T1000 (cell line): ENCODE data around the gene ETS1.

Source experiments
- DNase-seq: peaks from one replicate; lab custom pipeline; 2025; ENCODE audit warnings: mixed read lengths; lab: John Stamatoyannopoulos, UW

Gene ETS1

DNA sequence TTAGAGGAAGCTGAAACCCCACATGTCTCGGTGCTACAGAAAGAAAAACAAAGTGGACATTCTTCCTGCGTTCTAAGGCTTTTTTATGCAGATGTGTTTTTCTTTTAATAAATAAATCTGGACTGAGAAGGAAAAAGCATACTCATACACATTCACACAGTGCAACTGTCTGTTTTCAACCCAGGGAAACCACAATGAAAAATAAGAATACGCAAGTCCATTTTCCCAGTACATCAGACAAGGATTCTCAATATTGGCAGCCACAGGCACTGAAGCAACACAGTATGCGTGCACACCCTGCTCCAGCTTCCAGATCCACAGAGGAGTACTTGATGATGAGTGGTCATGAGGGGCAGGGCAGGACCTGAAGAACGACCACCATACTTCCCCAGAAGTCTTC lies 86.9 kb downstream of the ETS1 start:
- DNase-seq, result no peak

DNA sequence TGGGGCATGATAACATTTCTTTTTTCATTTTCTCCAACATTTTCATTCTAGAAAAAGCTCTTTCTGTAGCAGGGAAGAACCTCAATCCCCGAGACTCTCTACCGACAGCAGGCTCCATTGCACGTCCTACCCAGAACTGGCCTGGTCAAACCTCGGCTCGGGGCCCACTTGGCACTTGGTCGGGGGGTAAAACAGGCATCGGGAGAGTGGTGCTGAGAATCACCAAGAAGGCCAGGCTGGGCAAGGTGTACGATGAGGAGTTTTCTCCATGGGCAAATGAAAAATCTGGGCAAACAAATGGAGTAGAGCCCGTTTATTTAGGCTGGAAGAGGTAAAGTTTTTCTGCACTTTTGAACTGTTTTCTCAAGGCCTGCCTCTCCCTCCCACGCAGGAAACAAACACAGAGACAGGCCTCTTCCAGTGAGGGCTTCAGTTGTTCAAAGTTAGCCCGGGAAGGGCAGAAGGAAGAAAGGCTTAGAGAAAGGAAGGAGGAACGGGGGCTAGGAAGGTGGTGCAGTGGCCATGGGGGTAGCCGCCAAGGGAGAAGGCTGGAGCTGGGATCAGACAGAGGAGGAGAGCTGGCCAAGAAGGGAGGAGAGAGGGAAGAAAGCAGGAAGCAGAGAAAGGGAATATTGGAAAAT lies 87.6 kb downstream of the ETS1 start:
- DNase-seq, result no peak

DNA sequence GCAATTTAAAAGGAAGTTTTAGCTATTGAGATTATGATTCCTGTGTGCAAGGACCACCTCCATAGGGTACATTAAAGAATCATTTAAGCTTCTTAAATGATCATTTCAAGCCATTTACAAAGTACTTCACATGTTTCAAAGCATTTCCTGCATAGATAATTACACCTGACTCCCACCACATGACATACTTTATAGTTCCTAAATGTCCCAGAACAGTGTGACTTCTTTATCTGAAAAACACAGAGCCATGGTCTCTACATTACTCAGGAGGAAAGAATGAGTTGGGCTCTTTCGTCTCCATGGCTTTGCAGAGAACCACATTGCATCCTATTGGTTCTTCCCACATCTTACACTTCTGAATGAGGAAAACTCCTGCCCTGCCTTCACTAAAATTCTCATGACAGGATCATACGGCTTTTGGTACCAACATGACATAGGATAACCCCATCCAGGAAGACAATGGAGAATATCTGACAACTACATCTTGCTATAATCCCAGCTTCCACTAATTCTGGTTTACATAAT lies 88.6 kb downstream of the ETS1 start:
- no peak for DNase-seq

DNA sequence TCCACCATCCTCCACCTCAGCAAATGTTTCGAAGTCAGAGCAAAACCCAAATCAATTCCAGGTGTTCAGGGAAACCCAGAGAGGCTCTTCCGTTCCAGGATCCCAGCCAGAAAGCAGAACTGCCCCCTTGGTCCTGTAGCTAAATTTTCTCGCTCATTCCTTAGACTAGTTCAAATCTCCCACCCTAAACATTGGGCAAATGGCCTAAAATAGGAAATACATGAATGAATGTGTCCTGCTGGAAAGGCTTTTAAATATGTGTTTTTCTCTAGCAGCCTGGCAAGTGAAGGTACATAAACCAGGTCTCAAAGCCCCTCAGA lies 89.6 kb downstream of the ETS1 start:
- no peak for DNase-seq

DNA sequence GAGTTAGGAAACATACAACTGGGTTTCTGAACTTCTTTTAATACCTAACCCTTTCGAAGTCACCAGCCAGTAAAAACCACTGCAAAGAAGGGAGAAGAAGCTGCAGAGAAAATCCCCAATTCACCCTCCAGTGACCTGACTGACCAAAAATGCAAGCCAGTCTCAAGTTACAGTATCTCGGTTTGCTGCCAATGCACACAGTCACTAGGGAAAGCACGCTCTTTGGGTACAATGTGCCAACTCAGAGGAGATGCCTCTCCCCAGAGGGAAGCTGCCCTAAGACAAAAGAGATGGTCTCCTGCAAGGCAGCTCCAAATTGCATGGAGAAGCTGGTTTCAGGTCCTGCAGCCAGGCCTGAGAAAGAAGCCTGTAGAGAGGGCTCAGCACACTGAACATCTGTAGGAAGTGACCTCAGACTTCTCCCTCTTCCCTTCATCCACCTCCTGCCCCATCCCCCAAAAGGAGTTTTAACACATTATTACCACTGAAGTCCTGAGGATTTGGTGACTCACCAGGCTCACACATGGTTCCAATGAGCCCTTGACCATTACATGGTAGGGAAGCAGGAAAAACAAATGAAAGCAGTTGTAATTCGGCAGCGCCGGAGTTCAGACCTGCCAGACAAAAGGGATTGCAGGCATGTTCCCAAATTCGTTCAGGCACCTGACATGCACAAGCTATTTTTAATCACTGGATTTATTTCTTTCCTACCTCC lies 90.1 kb downstream of the ETS1 start:
- peak; percentile 72 for DNase-seq

DNA sequence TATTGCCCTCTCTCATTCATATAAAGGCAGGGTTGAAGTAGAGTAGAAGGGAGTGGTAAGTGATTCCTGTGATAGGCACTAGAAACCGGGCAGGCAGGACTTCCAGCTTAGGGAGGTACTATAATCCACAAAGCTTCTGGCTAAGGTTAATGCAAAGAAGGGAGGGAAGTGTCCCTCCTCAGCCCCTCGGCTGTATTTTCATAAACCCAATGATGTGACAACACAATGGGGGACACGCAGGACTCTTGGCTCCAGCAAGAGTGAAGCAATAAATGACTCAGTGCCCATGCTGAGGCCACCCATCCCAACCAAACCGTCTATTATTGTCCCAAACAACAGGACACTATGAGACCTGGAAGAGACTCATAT lies 90.7 kb downstream of the ETS1 start:
- DNase-seq, result peak; percentile 43

DNA sequence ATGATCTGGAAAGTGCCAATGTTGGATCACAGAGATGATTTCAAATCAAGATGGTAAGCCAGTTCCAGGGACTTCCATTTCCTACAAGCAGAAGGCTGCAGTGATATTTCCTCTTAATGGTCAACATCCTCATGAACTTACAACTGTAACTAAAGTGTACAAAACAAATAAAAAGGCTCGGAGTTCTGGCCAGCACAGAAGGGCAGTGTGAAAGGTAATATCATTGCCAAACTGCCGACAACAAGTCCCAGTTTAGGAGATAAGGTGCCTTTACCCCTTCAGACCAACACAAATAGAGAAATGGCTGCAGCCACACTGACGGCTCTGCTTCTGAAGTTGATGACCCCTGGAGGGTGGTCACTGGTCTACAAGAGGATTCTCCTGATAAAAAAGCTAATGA lies 91.1 kb downstream of the ETS1 start:
- DNase-seq, result no peak

DNA sequence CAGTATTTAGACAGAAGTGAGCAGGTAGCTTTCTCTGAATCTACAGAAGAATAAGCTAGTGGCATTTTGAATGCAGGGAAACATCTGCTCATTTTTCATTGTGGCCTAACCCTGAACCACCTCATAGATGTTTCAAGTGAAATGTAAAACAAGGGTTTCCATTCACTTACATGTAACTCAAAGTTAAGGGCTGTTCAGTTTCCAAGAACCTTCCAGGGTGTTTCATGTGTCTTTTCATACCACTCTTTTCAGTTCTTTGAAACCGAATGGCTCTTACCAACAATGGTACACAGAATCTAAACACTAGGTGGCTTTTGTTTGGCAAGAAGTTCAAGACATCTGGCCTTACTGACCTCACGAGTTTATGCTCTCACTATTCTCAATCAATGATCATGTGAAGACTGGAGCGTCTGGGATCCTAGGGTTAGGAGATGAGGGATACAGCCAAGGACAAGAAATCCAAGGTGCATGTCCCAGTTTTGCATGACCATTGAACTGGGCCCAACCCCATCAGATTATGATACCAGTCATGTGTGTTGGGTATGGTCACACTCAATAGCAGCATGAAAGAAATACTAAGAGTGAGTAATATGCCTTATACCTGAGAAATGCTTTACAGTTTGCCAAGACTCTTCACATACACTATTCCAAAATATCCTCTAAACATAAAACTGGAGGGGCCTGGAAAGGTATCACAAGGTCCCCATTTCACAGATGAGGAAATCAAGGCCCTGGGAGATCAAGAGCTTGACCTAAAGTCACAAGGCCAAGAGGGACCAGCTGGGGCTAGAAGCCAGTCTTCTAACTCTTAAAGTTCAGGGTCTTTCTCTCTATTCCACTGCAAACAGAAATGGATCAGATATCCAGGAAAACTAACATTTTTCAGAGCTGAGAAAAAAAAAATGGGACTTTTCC lies 92.7 kb downstream of the ETS1 start:
- no peak for DNase-seq

DNA sequence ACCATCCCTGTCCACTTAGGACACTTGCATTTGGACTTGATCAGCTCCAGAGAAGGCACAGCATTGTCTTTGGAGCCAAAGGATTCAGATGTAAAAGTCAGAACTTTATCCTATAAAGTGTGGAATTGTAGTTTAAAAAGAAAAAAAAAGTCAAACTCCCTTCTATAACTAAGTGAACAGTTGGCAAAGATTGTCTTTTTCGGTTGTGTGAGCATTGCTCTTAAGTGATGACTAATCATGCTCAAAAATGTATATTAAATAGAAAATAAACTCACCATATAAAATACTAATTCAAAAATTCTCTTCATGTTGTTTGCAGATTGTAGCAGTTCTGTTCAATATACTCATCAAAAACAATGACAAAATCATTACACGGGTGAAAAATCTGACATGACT lies 93.8 kb downstream of the ETS1 start:
- no peak for DNase-seq

DNA sequence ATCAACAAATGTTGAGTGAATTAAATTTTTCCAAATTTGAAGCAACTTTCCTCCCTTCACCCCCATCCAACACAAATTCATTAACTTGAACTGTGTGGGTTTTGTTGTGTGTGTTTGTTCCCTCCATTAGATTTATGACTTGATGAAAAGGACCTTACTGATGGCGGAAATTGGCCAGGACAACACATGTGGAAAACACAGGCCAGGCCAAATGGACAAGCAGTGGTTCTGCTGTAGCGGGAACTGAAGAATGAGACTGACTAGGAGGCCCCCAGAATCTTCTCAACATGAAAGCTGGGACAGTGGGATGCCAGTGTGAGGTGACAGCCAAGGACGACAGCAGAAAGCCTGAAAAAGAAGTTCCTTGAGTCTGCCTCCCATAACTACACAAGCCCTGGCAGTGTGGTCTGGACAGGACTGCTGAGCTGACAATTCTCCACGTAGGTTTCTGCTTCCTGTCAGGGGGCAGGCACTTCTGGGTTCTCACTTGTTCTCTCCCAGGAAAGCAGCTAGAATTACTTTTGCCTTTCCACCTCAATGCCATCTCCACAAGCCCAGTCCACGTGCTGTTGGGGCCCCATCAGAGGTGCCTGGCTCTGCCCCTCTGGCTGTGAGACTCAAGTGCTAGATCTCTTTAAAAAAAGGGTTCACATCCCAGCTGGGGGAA lies 94.3 kb downstream of the ETS1 start:
- no peak for DNase-seq

DNA sequence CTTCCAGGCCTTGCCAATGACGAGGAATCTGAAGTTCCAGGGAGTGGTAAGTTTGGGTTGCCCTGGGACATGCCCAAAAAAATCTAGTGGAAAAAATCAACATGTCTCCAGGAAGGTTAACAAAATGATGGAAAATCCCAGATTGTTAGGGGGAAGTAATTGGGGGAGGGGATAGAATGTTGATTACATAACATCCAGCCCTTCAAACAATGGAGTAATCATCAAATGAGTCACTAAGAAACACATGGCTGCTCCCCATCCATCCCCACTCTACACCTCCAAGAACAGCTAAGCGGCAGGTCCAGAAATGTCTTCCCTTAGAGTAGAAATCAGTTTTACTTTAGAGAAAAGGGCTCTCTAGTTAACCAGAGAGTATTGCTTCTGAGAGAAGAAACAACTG lies 94.9 kb downstream of the ETS1 start:
- DNase-seq, result no peak

DNA sequence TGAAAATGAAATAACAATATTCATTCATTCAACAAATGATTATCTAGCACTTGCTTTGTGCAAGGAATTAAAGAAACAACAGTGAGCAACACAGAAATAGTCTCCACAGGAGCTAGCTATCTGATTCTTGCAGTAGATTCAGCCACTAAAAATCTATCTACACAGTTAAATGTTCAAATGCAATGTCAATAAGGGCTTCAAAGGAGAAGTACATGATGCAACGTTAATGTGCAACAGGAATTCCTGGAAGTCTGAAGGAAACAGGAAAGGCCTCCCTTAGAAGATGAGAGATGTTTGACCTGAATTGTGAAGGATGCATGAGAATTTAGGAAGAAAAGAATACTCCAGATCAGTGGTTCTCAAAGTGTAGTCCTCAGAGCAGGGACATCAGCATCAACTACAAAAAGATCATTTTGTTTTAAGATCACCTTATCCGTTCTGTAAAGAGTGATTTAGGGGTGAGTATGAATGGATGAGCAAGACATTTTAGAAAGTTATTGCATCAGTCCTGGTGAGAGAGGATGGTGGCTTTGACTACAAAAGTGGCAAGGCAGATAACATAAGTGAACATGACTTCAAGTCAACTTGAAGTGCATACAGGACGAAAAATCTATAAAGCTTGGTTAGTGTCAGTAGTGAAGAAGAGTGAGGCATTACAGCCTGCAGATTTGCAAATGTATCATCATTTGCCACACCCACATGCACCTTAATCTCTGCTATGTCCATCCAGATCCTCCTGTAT lies 96.0 kb downstream of the ETS1 start:
- no peak for DNase-seq

DNA sequence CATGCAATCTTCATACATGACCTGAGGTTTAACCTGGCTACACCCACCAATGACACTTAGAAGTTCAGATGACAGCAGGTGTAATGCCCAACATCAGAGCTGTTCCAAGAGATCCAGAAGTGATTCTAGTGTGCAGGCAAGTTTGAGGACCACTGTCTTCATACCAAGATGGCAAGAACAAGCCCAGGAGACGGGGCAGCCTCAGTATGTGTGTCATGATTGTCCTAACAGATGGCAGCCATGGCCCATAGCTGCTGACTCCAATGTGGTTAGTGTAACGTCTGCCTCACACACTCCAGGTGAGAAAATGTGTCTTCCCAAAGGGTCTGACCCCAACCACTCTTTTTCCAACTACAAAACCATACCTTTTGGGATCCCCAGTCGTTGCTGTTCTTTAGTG lies 97.3 kb downstream of the ETS1 start:
- no peak for DNase-seq

DNA sequence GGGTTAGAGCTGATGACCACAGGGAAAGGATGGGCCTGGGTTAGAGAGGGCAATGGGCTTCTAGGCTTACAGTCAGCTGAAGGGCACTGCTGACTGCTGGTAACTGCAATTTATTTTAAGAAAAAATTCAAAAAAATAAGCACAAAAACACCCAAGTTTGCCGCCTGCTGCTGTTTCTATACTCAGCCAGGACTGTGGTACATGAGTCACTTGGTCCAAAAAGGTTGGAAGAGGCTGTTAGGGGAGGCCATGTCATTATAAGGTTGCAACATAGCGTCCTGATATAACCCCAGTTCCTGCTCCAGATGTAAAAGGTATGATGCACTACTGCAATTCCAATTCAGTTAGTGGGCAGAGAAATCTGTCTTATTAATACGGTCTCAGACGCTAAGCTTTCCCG lies 98.9 kb downstream of the ETS1 start:
- no peak for DNase-seq

DNA sequence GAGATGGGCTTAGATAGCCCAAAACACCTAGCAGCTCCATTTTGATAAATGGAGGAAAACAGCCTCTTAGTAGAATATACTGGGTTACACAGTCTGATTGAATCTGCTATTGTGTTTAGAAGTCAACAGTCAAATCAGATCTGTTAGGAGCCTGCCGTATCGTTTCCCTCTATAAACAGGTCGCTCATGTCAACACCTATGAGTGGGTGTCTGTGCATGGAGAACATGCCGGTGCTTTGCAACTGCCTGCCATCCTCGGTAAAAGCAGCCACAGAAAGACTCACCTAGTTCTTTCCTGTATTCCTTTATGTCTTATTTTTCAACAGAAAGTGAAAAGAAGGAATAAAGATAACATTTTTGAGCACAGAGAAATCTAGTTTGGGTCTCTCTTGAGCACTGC lies 99.4 kb downstream of the ETS1 start:
- DNase-seq, result no peak

DNA sequence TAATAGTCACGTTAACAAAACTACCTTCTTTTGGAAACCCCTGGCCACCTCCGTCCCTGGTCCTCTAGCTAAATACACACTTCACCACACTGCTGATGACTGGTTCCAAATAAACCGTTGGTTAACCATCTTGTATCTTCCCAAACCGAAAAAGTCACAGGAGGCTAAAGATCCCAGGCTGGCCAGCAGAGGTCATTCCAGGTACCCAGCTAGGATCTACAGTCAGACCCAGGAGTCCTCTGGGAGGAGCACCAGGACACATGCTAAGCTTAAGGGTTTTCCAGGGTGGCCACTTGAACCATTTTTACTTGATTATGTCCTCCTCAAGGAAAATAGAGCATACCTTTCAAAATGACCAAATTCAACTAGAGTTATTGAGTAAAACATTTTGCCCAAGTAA lies 103.2 kb downstream of the ETS1 start:
- no peak for DNase-seq

DNA sequence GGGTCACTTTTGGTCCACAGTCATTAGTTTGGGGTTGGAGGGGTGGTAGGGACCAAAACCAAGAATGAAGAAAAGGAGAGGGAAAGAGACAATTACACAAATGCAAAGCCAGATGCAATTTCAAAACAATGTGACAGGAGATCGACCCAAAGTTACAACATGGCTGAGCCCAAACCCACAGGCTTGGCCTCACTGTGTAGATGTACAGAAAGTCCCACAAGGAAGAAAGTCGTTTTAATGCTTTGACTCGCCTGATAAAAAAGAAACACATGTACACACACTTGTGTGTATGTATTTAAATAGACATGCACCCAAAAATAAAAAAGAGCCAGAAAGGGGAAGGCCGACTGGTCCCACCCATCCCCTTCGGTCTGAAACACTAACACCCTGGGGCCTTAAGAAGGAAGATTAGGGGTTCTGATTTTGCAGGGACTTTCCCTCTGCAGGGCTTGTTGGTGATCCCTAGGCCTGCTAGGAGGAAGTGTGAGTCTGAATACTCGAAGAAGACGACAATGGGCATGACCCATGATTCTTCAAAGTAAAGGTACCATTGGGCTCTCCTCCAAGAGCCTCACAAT lies 104.1 kb downstream of the ETS1 start:
- no peak for DNase-seq

DNA sequence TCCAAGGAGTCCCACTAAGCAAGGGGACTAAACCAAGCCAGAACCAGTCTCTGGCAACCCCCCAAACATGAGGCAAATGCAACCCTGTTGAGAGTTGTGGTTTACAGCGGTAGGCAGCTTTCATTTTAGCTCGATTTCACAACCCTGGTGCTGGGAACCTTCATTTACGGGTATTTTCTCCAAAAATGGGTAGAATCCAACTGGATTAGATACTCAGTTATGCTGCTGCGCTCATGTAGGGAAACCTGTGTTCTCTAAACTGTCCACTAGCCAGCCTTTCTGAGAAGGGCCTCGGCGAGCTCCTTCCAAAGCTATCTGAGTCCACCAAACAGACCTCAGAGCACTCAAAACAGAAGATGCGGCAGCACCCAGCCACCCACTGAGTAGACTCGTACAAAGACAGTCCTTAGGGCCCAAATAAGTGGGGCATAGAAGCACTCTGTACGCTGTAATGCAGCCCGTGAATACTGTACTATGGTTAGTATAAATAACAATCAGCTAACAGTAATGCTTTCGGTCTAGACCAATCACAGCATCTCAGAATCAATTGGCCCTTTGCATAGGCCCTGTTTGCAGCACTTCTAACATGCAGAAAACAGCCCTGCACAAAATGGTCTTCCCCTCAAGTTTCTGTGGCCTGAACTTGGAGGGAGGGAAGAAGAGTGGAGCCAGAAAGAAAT lies 104.7 kb downstream of the ETS1 start:
- DNase-seq, result no peak

DNA sequence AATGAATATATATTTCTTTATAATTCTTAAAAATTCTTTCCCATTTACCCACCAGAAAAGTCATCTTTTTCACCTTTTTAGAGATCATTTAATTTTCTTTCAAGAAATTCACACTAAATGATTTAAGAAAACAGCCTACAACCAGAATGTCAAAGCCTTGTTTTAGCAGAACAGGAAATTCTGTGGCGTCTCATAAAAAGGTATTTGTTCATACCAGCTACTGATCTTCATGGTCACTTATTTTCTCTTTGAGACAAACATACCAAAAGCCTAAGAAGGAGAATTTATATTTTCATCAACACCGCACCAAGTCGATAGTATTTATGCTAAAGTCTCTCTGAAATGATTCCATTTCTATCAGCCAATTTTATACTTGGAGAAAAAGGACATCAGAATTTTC lies 105.3 kb downstream of the ETS1 start:
- DNase-seq, result no peak

DNA sequence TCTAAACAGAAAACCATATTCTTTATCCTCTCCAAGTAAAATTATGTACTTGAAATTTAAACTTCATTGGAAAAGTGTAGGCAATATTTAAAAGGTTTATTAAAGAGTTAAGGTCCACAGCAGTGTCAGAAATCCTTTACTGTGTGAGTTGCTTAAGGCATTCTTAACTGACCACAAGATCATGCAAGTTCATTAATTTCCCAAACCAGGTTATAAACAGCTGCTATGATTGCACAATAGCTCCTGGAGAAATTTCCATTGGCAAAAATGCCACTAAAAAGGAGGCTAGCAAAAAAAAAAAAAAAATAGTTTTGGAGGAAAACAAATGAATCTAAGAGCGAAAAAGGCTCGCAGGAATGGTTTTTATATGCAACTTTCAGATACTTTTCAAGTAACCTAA lies 106.2 kb downstream of the ETS1 start:
- DNase-seq, result no peak

DNA sequence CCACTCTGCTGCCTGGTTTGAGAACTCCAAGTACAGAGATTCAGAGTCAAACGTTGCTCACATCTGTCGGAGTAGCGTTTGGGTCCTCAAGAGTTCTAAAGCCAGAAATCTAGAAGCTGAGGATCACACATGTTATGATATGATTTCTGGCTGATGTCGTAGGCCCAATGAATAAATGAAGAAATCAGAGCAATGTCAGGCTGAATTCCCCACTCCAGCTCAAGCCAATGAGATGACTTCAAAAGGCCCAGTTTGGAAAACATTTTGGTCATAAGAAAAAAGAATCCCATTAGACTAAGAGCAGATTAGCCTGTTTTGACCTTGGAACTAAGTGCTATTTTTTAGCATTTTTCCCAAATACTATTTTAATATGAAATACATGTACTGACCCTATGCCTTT lies 106.7 kb downstream of the ETS1 start:
- DNase-seq, result no peak
